Muscle layer of duodenum (tissue), 2 donors: ENCODE measurements around the gene GALNT11.

ENCODE experiments used
- H3K27ac ChIP-seq: one replicate; pipeline ENCODE4 v1.7.0; 2013; ENCODE audit warnings: mild to moderate bottlenecking, low read length
- H3K27me3 ChIP-seq: one replicate; pipeline ENCODE4 v1.7.0; 2013; ENCODE audit warnings: low read depth, mild to moderate bottlenecking, control low read depth, low read length
- H3K36me3 ChIP-seq, 2 donors: one replicate each; pipeline ENCODE4 v1.7.0; 2013; ENCODE audit warnings: low read length in 2 of 2, control low read depth in 1 of 2, mild to moderate bottlenecking in 1 of 2; ENCODE audit not compliant: insufficient read depth in 2 of 2, control insufficient read depth in 1 of 2
- H3K4me1 ChIP-seq, 2 donors: one replicate each; pipeline ENCODE4 v1.7.0; 2013; ENCODE audit warnings: low read length in 2 of 2, mild to moderate bottlenecking in 2 of 2, control low read depth in 1 of 2, moderate library complexity in 1 of 2; ENCODE audit not compliant: insufficient read depth in 2 of 2, control insufficient read depth in 1 of 2
- H3K4me3 ChIP-seq, 2 donors: one replicate each; pipeline ENCODE4 v1.7.0; 2013; ENCODE audit warnings: low read length in 2 of 2, low read depth in 1 of 2, mild to moderate bottlenecking in 1 of 2
- H3K9me3 ChIP-seq, 2 donors: one replicate each; pipeline ENCODE4 v1.7.0; 2013; ENCODE audit warnings: low read length in 2 of 2, control low read depth in 1 of 2, mild to moderate bottlenecking in 1 of 2; ENCODE audit not compliant: control insufficient read depth in 1 of 2
- donor health status: healthy.

The GALNT11 gene

GRCh38 chr7:152121432-152121831 lies 96.0 kb downstream of the GALNT11 start:
- Histone ChIP-seq H3K36me3 (peaks cover 58 to 76% of the 10 kb centered on the region in 2 donors), H3K27me3 (no peaks in the 10 kb centered on the region), H3K27ac (no peak overlapping the region), H3K9me3 (peaks cover 0 to 5% of the 10 kb centered on the region in 2 donors), H3K4me1 (no peaks in the 10 kb centered on the region), H3K4me3 (no peak overlapping the region)

- peaks cover 0 to 5% of the 10 kb centered on the region in 2 donors for H3K9me3 ChIP-seq
- no peaks in the 10 kb centered on the region for H3K27me3 ChIP-seq
- H3K4me3 ChIP-seq: no peak overlapping the region
- no peak overlapping the region for H3K27ac ChIP-seq
- no peaks in the 10 kb centered on the region for H3K4me1 ChIP-seq
- peaks cover 55 to 83% of the 10 kb centered on the region in 2 donors for H3K36me3 ChIP-seq
These were observed 97.1 kb downstream of the GALNT11 start for GRCh38 chr7:152122540-152122939.

- Histone ChIP-seq H3K9me3 (peaks cover 0 to 5% of the 10 kb centered on the region in 2 donors), H3K36me3 (peaks cover 29 to 78% of the 10 kb centered on the region in 2 donors), H3K4me3 (no peak overlapping the region), H3K27ac (no peak overlapping the region), H3K27me3 (no peaks in the 10 kb centered on the region), H3K4me1 (no peaks in the 10 kb centered on the region)
These were observed 101.3 kb downstream of the GALNT11 start for GRCh38 chr7:152126741-152127140.

- Histone ChIP-seq H3K4me1 (no peaks in the 10 kb centered on the region), H3K9me3 (peaks cover 0 to 5% of the 10 kb centered on the region in 2 donors), H3K27ac (no peak overlapping the region), H3K36me3 (peaks cover 28 to 78% of the 10 kb centered on the region in 2 donors), H3K27me3 (no peaks in the 10 kb centered on the region), H3K4me3 (no peak overlapping the region)
These were observed 101.8 kb downstream of the GALNT11 start for GRCh38 chr7:152127229-152127628.

GRCh38 chr7:152128252-152128651 lies 102.8 kb downstream of the GALNT11 start:
- Histone ChIP-seq H3K36me3 (peaks cover 27 to 76% of the 10 kb centered on the region in 2 donors), H3K4me3 (no peak overlapping the region), H3K27ac (no peak overlapping the region), H3K27me3 (no peaks in the 10 kb centered on the region), H3K4me1 (no peaks in the 10 kb centered on the region), H3K9me3 (peaks cover 0 to 5% of the 10 kb centered on the region in 2 donors)

GRCh38 chr7:152128741-152129461 lies 103.4 kb downstream of the GALNT11 start:
- peaks cover 30 to 75% of the 10 kb centered on the region in 2 donors for H3K36me3 ChIP-seq
- no peak overlapping the region for H3K27ac ChIP-seq
- H3K27me3 ChIP-seq: no peaks in the 10 kb centered on the region
- no peak overlapping the region for H3K4me3 ChIP-seq
- H3K9me3 ChIP-seq: peaks cover 0 to 5% of the 10 kb centered on the region in 2 donors
- no peaks in the 10 kb centered on the region for H3K4me1 ChIP-seq

- Histone ChIP-seq H3K4me1 (no peaks in the 10 kb centered on the region), H3K9me3 (peaks cover 0 to 5% of the 10 kb centered on the region in 2 donors), H3K4me3 (no peak overlapping the region), H3K27ac (no peak overlapping the region), H3K27me3 (no peaks in the 10 kb centered on the region), H3K36me3 (peaks cover 26 to 71% of the 10 kb centered on the region in 2 donors)
These were observed 104.2 kb downstream of the GALNT11 start for GRCh38 chr7:152129682-152130081.

GRCh38 chr7:152130658-152131590 lies 105.5 kb downstream of the GALNT11 start:
- no peak overlapping the region for H3K4me3 ChIP-seq
- H3K27ac ChIP-seq: no peak overlapping the region
- no peaks in the 10 kb centered on the region for H3K9me3 ChIP-seq
- no peaks in the 10 kb centered on the region for H3K27me3 ChIP-seq
- H3K4me1 ChIP-seq: no peaks in the 10 kb centered on the region
- H3K36me3 ChIP-seq: peaks cover 26 to 64% of the 10 kb centered on the region in 2 donors

- Histone ChIP-seq H3K9me3 (no peaks in the 10 kb centered on the region), H3K27ac (no peak overlapping the region), H3K36me3 (peaks cover 27 to 64% of the 10 kb centered on the region in 2 donors), H3K27me3 (no peaks in the 10 kb centered on the region), H3K4me3 (no peak overlapping the region), H3K4me1 (peaks cover 0 to 7% of the 10 kb centered on the region in 2 donors)
These were observed 106.6 kb downstream of the GALNT11 start for GRCh38 chr7:152131981-152132494.

- Histone ChIP-seq H3K9me3 (no peaks in the 10 kb centered on the region), H3K36me3 (peaks cover 30 to 57% of the 10 kb centered on the region in 2 donors), H3K4me3 (no peak overlapping the region), H3K4me1 (peaks cover 0 to 12% of the 10 kb centered on the region in 2 donors), H3K27ac (no peak overlapping the region), H3K27me3 (no peaks in the 10 kb centered on the region)
These were observed 107.3 kb downstream of the GALNT11 start for GRCh38 chr7:152132812-152133211.

GRCh38 chr7:152133804-152134203 lies 108.3 kb downstream of the GALNT11 start:
- Histone ChIP-seq H3K27ac (no peak overlapping the region), H3K4me3 (no peak overlapping the region)

More at GRCh38 chr7:152133804-152134203, 108.3 kb downstream of the GALNT11 start:
- Histone ChIP-seq H3K9me3 (no peaks in the 10 kb centered on the region), H3K4me1 (peaks cover 0 to 12% of the 10 kb centered on the region in 2 donors), H3K36me3 (peaks cover 40 to 57% of the 10 kb centered on the region in 2 donors), H3K27me3 (no peaks in the 10 kb centered on the region)
